Upper lobe of left lung (tissue), 4 donors: ENCODE results near the gene NKAIN2.

Experiments
- EP300 ChIP-seq, 4 donors: sonication (generic); formaldehyde crosslinking; IDR thresholded peaks; one replicate each; pipeline ENCODE4 v1.5.1; 2017; ENCODE audit warnings: antibody characterized with exemption in 4 of 4, control low read depth in 2 of 4
- POLR2A ChIP-seq, 4 donors: fragments of 450-650 bp; IDR thresholded peaks; one replicate each; pipeline ENCODE4 v1.5.1; 2016 to 2017; ENCODE audit warnings: antibody characterized with exemption in 4 of 4, mild to moderate bottlenecking in 2 of 4
- TF ChIP-seq, protein P1 (sequence below), 6 experiments: fragments of 450-650 bp in 4 of 6; fragments of 200-600 bp in 2 of 6; sonication (generic) in 2 of 6; IDR thresholded peaks; one replicate each; pipeline ENCODE4 v1.5.1; 2016 to 2019; ENCODE audit warnings: antibody characterized with exemption in 6 of 6

DNA sequence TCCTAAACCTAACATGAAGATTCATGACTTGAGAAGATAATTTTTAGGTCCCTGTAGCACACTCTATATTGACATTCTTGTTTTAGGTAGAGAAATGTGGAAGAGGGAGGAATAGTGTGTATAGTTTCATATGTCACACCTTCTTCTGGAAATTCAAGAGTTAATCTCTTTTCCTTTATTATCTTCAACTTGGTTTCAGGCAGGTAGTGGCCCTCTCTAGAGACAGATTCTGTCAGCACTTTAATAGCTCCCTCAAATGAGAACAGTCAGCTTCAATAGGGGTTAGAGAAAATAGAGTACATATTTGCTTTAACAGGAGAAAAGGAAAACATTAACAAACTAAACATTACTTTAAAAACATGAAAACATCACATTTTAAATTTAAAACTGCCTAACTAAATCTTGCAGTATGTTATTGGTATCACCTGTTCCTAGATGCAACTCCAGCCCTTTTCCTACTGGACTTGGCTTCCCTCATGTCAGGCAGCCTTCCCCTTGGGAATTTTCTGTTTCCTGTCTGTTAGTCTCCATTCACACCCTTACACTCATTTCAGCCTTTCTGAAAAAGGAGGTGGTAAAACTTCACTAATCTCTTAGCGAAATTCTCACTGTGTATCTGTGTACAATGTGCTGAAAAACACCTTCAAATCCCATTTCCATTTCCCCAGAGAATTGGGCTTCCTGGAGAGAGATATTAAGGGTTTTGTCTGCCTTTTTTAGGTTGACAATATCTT is 966.3 kb downstream of the NKAIN2 start:
- TF ChIP-seq EP300 (IDR thresholded peaks at IDR 0.05), result no peak
- no peak for TF ChIP-seq POLR2A (IDR thresholded peaks at IDR 0.05)
- TF ChIP-seq, protein P1, sequence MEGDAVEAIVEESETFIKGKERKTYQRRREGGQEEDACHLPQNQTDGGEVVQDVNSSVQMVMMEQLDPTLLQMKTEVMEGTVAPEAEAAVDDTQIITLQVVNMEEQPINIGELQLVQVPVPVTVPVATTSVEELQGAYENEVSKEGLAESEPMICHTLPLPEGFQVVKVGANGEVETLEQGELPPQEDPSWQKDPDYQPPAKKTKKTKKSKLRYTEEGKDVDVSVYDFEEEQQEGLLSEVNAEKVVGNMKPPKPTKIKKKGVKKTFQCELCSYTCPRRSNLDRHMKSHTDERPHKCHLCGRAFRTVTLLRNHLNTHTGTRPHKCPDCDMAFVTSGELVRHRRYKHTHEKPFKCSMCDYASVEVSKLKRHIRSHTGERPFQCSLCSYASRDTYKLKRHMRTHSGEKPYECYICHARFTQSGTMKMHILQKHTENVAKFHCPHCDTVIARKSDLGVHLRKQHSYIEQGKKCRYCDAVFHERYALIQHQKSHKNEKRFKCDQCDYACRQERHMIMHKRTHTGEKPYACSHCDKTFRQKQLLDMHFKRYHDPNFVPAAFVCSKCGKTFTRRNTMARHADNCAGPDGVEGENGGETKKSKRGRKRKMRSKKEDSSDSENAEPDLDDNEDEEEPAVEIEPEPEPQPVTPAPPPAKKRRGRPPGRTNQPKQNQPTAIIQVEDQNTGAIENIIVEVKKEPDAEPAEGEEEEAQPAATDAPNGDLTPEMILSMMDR (IDR thresholded peaks at IDR 0.05), result no peak
